ENCODE measurements around the gene PNPT1.
"Not testable (repeated sequence)": the region's sequence is repeated elsewhere in the genome, so short reads cannot be mapped to it uniquely, and the experiment has no call there.

Gene PNPT1

DNA sequence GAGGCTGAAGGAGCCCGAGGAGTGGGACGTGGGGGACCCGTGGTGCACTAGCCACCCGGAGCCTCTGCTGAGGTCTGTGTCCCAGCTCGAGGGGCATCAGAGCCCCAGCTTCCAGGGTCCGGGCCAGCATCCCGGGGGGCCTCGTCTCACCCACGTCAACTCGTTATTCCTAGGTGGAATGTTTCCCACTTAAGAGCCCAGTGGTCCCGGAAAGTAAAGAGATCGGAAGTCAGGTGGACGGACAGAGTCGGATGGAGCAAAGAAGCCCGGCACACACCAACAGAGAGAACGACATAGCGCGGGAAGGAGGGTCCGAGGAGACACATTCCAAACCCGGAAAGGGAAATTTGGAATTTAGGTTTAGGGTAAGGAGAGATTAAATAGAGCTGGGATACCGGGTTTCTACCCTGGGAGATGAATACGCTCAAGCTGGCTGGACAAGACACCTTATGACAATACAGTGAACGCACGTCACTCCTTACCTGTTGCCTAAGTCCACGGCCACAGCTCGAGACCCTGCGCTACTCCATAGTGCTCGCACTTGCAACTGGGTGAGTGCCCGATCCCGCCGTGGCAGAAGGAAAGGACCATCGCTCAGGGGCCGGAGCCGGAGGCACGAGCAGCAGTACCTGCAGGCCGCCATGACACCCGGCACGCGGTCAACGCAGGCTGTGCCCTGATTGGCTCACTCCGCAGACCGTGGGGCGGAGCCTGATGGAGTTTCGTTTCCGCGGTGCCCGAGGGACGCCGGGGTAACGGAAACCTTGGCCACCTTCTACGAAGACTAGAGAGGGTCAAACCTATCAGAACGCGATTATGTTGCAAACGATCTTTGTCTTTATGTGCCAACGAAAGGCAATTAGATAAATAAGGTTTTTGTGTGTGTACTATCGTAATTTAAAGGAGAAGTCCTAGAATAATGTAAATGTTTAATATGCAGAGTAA lies at the start of gene PNPT1:
PNPT1 (minus strand) TSS at position 664 of the 945 bp plus-strand sequence; CDS start at position 643, 21 bp downstream.
- peak; percentile 60 for FAIRE-seq

- FAIRE-seq = no peak
These were observed 49.4 kb upstream of the PNPT1 start for GRCh38 chr2:55742996-55743395.

DNA sequence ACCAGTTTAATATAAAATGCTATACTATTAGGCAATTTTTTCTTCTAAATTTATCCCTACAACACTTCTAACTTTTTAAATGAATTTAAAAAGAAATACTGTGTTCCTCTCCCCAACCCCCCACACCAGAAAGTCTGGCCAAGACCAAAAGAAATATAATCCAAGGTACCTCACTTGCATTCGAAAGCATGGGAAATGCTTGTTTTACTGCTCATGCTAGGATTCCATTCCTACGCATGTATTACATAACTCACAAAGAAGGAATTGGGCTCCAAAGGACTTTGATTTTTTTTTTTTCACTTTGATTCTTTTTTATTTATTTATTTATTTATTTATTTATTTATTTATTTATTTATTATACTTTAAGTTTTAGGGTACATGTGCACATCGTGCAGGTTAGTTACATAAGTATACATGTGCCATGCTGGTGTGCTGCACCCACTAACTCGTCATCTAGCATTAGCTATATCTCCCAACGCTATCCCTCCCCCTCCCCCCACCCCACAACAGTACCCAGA lies 42.4 kb upstream of the PNPT1 start:
- not testable (repeated sequence) for FAIRE-seq

DNA sequence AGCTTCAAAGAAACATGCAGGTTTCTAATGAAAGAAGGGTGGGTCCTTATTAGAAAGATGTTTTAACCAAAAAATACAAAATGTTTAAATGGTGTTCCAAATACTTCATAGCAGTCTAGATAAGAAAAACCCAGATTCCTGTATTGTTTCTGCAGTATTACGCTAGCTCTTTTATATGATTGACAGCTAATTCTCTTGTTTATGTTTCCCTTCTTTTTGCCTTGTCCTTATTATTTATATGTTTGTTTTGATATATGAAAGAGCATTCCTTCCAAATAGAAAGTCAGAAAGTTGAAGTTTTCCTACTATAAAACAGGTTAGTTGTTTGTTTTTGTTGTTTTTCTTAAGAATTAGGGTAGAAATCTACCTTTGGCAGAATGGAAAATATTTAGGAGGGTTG lies 41.1 kb upstream of the PNPT1 start:
- FAIRE-seq = no peak

DNA sequence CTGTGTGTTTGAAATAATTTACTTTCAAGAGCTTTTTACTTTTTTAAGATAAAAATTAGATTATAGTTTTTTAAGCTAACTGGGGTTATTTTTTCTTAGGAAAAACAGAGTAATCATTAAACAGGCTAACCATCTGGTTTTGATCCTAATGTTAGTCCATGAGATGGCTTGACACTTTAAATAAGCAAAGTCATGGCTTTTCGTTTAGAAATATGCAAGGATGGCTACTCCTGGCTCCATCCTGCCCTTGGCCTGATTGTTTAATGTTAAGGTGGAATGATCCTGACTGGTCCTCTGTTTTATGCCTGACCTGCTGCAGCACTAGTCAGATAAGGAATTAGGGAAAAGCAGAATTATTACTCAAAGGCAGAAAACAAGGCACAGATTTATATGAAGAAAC lies 39.7 kb upstream of the PNPT1 start:
- no peak for FAIRE-seq

GRCh38 chr2:55732854-55733253 lies 39.2 kb upstream of the PNPT1 start:
- FAIRE-seq = no peak

GRCh38 chr2:55729136-55729685 lies 35.6 kb upstream of the PNPT1 start:
- no peak for FAIRE-seq

- no peak for FAIRE-seq
These were observed 28.1 kb upstream of the PNPT1 start for GRCh38 chr2:55721596-55722215.

- no peak for FAIRE-seq
These were observed 26.8 kb upstream of the PNPT1 start for GRCh38 chr2:55720417-55720816.

DNA sequence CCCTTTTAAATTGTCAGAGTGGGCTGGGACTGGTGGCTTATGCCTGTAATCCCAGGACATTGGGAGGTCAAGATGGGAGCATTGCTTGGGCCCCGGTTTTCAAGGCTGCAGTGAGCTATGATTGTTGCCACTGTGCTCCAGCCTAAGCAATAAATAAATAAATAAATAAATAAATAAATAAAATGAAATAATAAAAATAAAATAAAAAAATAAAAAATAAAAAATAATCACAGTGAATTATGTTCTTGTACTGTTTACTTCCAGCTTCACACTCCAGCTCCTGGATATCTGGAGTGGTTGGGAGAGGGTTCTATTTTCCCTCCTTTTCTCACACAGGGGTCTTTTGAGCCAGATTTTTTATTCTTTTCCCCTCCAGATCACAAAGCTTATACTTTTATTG lies 26.2 kb upstream of the PNPT1 start:
- FAIRE-seq = no peak

DNA sequence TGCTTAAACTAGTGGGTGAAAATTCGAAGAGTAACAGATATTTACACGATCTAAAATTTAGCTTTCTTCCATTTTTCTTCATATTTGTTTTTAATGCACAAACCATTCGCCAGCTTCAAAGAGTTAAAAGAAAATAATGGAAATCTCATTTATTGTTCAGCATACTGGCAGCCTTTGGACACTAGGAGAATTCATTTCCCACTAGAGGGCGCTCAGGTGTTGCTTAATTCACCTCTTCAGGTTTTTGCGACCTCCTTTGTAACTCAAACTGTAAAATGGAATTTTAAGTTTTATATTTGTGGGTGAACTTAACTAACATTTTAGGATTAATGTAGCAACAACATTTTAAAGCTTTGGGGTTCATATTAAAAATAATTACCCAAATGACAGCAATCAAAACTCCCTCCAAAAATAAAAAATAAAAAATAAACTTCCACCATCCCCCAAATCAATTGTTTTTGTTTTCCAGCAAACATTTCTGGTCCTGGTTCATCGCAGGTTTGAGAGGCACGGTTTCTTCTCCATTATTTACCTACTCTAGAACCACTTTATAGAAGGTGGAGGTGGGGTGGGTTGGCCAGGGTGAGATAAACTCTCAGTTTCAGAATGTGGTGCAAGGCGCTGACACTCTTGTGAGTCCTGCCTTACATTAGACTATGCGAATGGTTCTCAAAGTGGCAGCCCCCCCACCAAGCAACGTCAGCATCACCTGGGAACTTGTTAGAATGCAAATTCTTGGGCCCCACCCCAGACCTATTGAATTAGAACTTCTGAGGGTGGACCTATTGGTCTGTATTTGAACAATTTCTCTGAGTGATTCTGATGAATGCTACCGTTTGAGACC lies 24.7 kb upstream of the PNPT1 start:
- peak; percentile 21 for FAIRE-seq

- no peak for FAIRE-seq
These were observed 22.0 kb upstream of the PNPT1 start for GRCh38 chr2:55715626-55716025.

DNA sequence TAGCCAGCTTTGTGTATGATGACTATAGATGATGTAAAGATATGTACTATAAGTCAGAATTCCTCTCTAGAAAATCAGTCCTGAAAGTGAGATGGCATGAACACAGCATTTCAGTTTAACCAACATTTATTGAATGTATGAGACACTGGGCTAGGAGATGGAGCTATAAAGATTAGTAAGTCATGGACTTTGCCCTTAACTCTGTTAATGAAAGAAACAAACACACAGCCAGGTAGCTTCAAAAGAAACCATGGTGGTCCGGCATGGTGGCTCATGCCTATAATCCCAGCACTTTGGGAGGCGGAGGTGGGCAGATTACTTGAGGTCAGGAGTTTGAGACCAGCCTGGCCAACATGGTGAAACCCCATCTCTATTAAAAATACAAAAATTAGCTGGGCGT lies 21.5 kb upstream of the PNPT1 start:
- FAIRE-seq = not testable (repeated sequence)

- FAIRE-seq = no peak
These were observed 18.9 kb upstream of the PNPT1 start for GRCh38 chr2:55712477-55713060.

DNA sequence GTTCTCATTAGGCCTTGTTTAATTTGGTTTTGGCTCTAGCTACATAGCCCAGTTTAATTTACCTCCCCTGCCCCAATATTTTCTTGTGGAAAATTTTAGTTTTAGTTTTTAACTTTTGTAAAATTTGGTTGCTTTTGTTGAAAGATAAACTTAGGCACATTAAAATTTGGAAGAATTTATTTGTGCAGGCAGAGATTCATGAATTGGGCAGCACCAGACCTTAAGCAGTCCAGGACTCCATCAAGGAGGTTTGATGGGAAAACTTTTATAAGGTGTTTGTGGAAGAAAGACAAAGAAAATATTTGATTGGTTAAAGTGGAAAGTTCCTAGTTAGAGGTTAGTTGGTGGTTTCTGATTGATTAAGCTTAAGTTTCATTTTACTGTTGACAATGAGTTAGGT lies 16.4 kb upstream of the PNPT1 start:
- FAIRE-seq = no peak

- FAIRE-seq = no peak
These were observed 14.1 kb upstream of the PNPT1 start for GRCh38 chr2:55707751-55708150.

GRCh38 chr2:55706258-55706657 lies 12.6 kb upstream of the PNPT1 start:
- not testable (repeated sequence) for FAIRE-seq

DNA sequence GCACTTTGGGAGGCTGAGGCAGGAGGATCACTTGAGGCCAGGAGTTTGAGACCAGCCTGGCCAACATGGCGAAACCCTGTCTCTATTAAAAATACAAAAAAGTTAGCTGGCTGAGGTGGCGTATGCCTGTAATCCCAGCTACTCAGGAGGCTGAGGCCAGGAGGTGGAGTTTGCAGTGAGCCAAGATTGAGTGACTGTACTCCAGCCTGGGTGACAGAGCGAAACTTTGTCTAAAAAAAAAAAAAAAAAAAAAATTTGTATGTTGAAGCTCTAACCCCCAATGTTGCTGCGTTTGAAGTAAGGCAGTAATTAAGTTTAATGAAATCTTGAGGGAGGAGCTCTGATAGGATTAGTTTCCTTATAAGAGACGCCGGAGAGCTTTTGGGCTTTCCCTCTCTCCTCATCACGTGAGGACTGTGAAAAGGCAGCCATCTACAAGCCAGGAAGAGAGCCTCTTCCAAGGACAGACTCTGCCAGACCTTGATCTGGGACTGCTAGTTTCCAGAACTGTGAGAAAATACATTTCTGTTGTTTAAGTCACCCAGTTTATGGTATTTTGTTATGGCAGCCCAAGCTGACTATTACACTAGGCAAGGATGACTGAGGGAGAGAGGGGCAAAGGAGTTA lies 11.5 kb upstream of the PNPT1 start:
- no peak for FAIRE-seq

- FAIRE-seq = no peak
These were observed 9.7 kb upstream of the PNPT1 start for GRCh38 chr2:55703350-55703749.

DNA sequence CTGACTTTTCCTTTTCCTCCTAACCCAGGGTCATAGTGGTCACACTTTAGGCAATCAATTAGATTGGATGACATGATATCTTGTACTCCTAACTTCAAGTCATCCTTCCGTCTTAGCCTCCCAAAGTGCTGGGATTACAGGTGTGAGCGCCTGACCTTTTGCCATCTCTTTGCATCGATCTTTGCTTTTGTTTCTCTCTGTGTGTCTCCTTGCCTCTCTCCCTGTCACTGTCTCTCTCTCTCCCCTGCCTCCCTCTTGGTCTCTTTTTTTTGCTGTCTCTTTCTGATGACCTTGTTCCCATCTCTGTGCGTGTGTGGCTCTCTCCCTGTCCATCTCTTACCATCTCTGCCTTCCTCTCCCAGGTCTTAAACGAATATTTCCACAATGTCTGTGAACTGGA lies 904 bp downstream of the PNPT1 start:
- not testable (repeated sequence) for FAIRE-seq

DNA sequence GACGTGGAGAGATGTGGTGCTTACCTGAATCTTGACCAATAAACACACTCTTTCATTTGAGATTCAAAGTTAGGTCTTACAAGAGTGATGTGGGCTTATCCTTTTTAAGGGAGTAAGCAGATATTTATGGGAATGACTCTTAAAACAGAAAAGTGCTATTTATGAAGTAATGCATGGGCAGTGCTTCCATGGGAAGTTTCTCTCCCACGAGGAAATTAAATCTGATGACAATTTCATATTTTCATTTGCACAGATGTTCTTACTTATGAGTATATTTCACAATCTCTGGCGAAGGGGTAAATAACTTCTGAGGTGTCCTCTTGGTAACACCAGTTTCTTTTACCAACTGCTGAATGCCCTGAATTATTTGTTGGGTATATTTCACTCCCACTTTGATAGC lies 21.0 kb downstream of the PNPT1 start:
- no peak for FAIRE-seq

DNA sequence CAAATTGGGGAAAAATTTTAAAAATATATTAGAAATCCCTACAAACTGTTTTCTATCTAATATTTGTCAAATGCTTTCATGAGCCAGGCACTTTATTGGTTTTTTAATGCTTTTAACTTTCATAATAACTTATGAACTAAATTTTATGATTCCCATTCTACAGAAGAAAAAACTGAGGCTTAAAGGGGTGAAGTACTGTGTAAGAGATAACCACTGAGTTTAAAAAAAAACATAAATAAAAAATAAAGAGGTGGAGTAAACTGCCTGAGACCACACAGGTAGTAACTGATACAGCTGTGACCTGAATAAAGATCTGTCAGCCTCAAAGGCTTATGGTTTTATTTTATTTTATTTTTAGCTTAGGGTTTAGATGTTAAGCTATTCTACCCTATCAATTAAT lies 24.7 kb downstream of the PNPT1 start:
- no peak for FAIRE-seq

Measured in colon (tissue), 2 donors.